K562 (cell line): ENCODE measurements around the gene MTERF2. TPM values are rescaled to one million over a fixed set of nuclear protein-coding genes. Genes with fewer than 3 reads are reported as not detected.
"Not testable (repeated sequence)": the region's sequence is repeated elsewhere in the genome, so short reads cannot be mapped to it uniquely, and the experiment has no call there.

ENCODE experiments used
- ATAC-seq: fragments of 200-7000 bp; cut with Tn5 transposase; 3 replicates; pipeline ENCODE4 v1.9.1; 2020; ENCODE audit warnings: moderate library complexity
- BruUV-seq: library from RNA; stranded (reverse); fragments of 400-500 nt; replicated peaks from 2 replicates; lab custom pipeline; 2021; lab: Mats Ljungman, UMichigan
- CTCF ChIA-PET: fragments of 300-600 bp; formaldehyde crosslinking; extraction: SDS; loops from one replicate; lab custom pipeline; 2021; ENCODE audit warnings: low intra/inter-chr PET ratio; lab: Yijun Ruan, JAX
- POLR2A ChIA-PET: fragments of 300-600, 350-650 bp; sonication (Branson Sonifier 250); formaldehyde crosslinking; extraction: SDS; loops from one replicate; lab custom pipeline; 2021; ENCODE audit warnings: antibody characterized with exemption, inconsistent platforms; lab: Yijun Ruan, JAX
- DNase-seq, 4 experiments: peaks; one replicate each; pipeline versions ENCODE4 v3.0.0 to v3.0.0-alpha.2; 2011 to 2018; ENCODE audit warnings: low spot score in 3 of 4, mixed read lengths in 3 of 4; ENCODE audit errors: extremely low read depth in 1 of 4
- FAIRE-seq: peaks from 2 replicates; lab custom pipeline; 2011; peaks lifted over from hg19 to GRCh38; lab: Jason Lieb, UNC
- H2AFZ ChIP-seq: 2 replicates; pipeline ENCODE4 v1.6.0; 2011; ENCODE audit warnings: low read depth, low read length, control low read depth, inconsistent platforms
- H3K27ac ChIP-seq: fragments of 200-600 bp; 3 replicates; pipeline ENCODE4 v1.8.0; 2011; ENCODE audit warnings: low read depth, mild to moderate bottlenecking, control low read depth, inconsistent platforms, low read length, moderate library complexity, mixed read lengths; ENCODE audit errors: extremely low read depth
- H3K27me3 ChIP-seq, 2 experiments: fragments of 300-600 bp in 1 of 2; 2 replicates in 1 of 2; 3 replicates in 1 of 2; pipeline versions ENCODE4 v1.6.0 to v1.8.0; 2011; ENCODE audit warnings: inconsistent platforms in 2 of 2, low read length in 2 of 2, mild to moderate bottlenecking in 1 of 2, mixed read lengths in 1 of 2, moderate library complexity in 1 of 2; ENCODE audit not compliant: control insufficient read depth in 2 of 2, insufficient read depth in 2 of 2
- H3K36me3 ChIP-seq: fragments of 300-600 bp; 3 replicates; pipeline ENCODE4 v1.8.0; 2011; ENCODE audit warnings: mild to moderate bottlenecking, low read length, inconsistent platforms; ENCODE audit not compliant: control insufficient read depth, insufficient read depth
- H3K4me1 ChIP-seq, 2 experiments: fragments of 200-600 bp in 1 of 2; replicated peaks in 1 of 2; 2 replicates in 1 of 2; 3 replicates in 1 of 2; pipeline versions ENCODE4 v1.5.1 to v1.8.0; 2011; ENCODE audit warnings: inconsistent platforms in 2 of 2, low read length in 2 of 2, mild to moderate bottlenecking in 1 of 2, mixed read lengths in 1 of 2, moderate library complexity in 1 of 2; ENCODE audit not compliant: control insufficient read depth in 2 of 2, insufficient read depth in 2 of 2
- H3K4me2 ChIP-seq: 2 replicates; pipeline ENCODE4 v1.6.1; 2011; ENCODE audit warnings: low read length, control low read depth, inconsistent platforms, mixed read lengths; ENCODE audit not compliant: insufficient read depth
- H3K4me3 ChIP-seq: fragments of 200-600 bp; sonication (generic), shearing (Covaris generic); 2 replicates; pipeline ENCODE4 v1.5.1; 2016; ENCODE audit warnings: control low read depth, inconsistent platforms
- H3K79me2 ChIP-seq: fragments of 200-600 bp; 3 replicates; pipeline ENCODE4 v1.8.0; 2011; ENCODE audit warnings: low read length, inconsistent platforms; ENCODE audit not compliant: control insufficient read depth, insufficient read depth
- H3K9ac ChIP-seq, 2 experiments: 2 replicates each; pipeline versions ENCODE4 v1.6.0 to v1.6.1; 2011; ENCODE audit warnings: low read depth in 2 of 2, low read length in 2 of 2, control low read depth in 1 of 2, inconsistent platforms in 1 of 2, mild to moderate bottlenecking in 1 of 2, mixed read lengths in 1 of 2; ENCODE audit not compliant: insufficient read depth in 1 of 2
- H3K9me1 ChIP-seq: one replicate; pipeline ENCODE4 v1.6.0; 2011; ENCODE audit warnings: inconsistent platforms, mild to moderate bottlenecking, low read length, moderate library complexity; ENCODE audit not compliant: control insufficient read depth, insufficient read depth
- H3K9me3 ChIP-seq: replicated peaks from 2 replicates; pipeline ENCODE4 v1.5.1; 2011; ENCODE audit warnings: low read depth, low read length, inconsistent platforms; ENCODE audit not compliant: control insufficient read depth, insufficient read depth
- H4K20me1 ChIP-seq: replicated peaks from 2 replicates; pipeline ENCODE4 v1.6.1; 2011; ENCODE audit warnings: low read length, inconsistent platforms, mixed read lengths; ENCODE audit not compliant: control insufficient read depth, insufficient read depth
- CBX1 ChIP-seq: sonication (generic); IDR thresholded peaks from 2 replicates; pipeline ENCODE4 v1.6.1; 2016; ENCODE audit warnings: antibody characterized with exemption, low read depth, mild to moderate bottlenecking
- CTCF ChIP-seq, 3 experiments: IDR thresholded peaks in 2 of 3; conservative IDR thresholded peaks in 1 of 3; 2 replicates each; pipeline ENCODE4 v1.5.1; 2011 to 2012; ENCODE audit warnings: low read length in 3 of 3, mild to moderate bottlenecking in 3 of 3, control low read depth in 2 of 3, improper control_type of control experiment in 1 of 3, inconsistent platforms in 1 of 3, low read depth in 1 of 3, mixed read lengths in 1 of 3, moderate library complexity in 1 of 3; ENCODE audit not compliant: insufficient read depth in 2 of 3
- DPF2 ChIP-seq: fragments of 450-650 bp; IDR thresholded peaks from 2 replicates; pipeline ENCODE4 v1.6.1; 2016
- GTF2B ChIP-seq: IDR thresholded peaks from 2 replicates; pipeline ENCODE4 v1.6.1; 2011; ENCODE audit not compliant: insufficient read length; ENCODE audit errors: extremely low read depth
- MCM7 ChIP-seq, 2 experiments: fragments of 450-650 bp; IDR thresholded peaks; 2 replicates each; pipeline ENCODE4 v1.6.1; 2016 to 2018
- NONO ChIP-seq, 2 experiments: fragments of 200-400 bp in 1 of 2; fragments of 450-650 bp in 1 of 2; formaldehyde crosslinking in 1 of 2; IDR thresholded peaks; 2 replicates each; pipeline ENCODE4 v1.6.1; 2017; ENCODE audit warnings: low read depth in 2 of 2, mild to moderate bottlenecking in 2 of 2, moderate library complexity in 2 of 2, low read length in 1 of 2
- NR1H2 ChIP-seq: sonication (generic); formaldehyde crosslinking; IDR thresholded peaks from 2 replicates; pipeline ENCODE4 v1.4.0; 2020; ENCODE audit warnings: mild to moderate bottlenecking, missing genetic modification reagents
- POLR3A ChIP-seq: IDR thresholded peaks from 2 replicates; pipeline ENCODE4 v1.6.1; 2011; ENCODE audit warnings: borderline replicate concordance, mild to moderate bottlenecking, moderate library complexity; ENCODE audit not compliant: insufficient read length, insufficient read depth; ENCODE audit errors: extremely low read depth
- SMARCB1 ChIP-seq: IDR thresholded peaks from 2 replicates; pipeline ENCODE4 v1.6.1; 2011; ENCODE audit warnings: improper control_type of control experiment, low read depth; ENCODE audit not compliant: insufficient read length
- ZBTB43 ChIP-seq: sonication (generic); formaldehyde crosslinking; IDR thresholded peaks from 2 replicates; pipeline ENCODE4 v1.8.0; 2023; ENCODE audit warnings: mild to moderate bottlenecking, missing genetic modification reagents
- WGBS: fragments of 100-300 bp; shearing (Covaris generic); methylation state at CpG from one replicate; pipeline ENCODE4 v1.1.6; 2016; ENCODE audit warnings: low coverage, mixed read lengths; ENCODE audit not compliant: insufficient coverage; ENCODE audit errors: missing lambda C conversion rate; 5-methylcytosine and 5-hydroxymethylcytosine counted together
- in situ Hi-C: fragments of 300-500 bp; cut with MboI; formaldehyde crosslinking; loops from 4 replicates; pipeline ENCODE4 v1.15.0; 2018; ENCODE audit warnings: inconsistent platforms, mixed read lengths
- intact Hi-C: fragments of 100-400 bp; cut with micrococcal nuclease; formaldehyde crosslinking; loops from 2 replicates; pipeline ENCODE4 v1.14.2; 2022
- polyA plus RNA-seq, 8 experiments: library from polyadenylated mRNA; depleted of rRNA in 4 of 8; stranded (reverse) in 5 of 8; unstranded in 3 of 8; fragments of >200 nt; fragmentation: Nextera tagmentation in 2 of 8; fragmentation: Illumina TruSeq in 1 of 8; extraction: Ambion mirVana in 2 of 8; extraction: Trizol in 1 of 8; gene quantifications; 2 replicates each; pipeline versions ENCODE4 v1.2.1 to v1.2.3, GENCODE V29; 2011 to 2014; ENCODE audit warnings: inconsistent platforms in 1 of 8, missing spikeins in 1 of 8
- total RNA-seq, 7 experiments: library from RNA; depleted of rRNA in 6 of 7; stranded (reverse); fragments of >200 nt in 6 of 7; fragmentation: Illumina TruSeq in 2 of 7; extraction: Trizol in 2 of 7; gene quantifications; 2 replicates each; pipeline versions ENCODE4 v1.2.1 to v1.2.3, GENCODE V29; 2011 to 2021; ENCODE audit warnings: low replicate concordance in 1 of 7

The MTERF2 gene
- total and polyA plus RNA-seq, 9 of the 15 experiments (the other 6 are each of a cell fraction or from before 2014, with no cell fraction given) = 10.0 to 63.2 (median 33.2) TPM

GRCh38 chr12:107026806-107027635 lies 40.1 kb upstream of the MTERF2 start:
- H3K79me2 ChIP-seq = peaks cover 7% of the 10 kb centered on the region; the same call in 1 of the 3 replicates
- H3K9me3 ChIP-seq = no peaks in the 10 kb centered on the region
- H3K4me3 ChIP-seq = no peak overlapping the region
- H3K9ac ChIP-seq = no peak overlapping the region
- intact Hi-C loops (no loop called here), in situ Hi-C loops (no loop called here)
- no peak overlapping the region for H3K4me2 ChIP-seq
- ChIA-PET POLR2A (no interaction called here), CTCF (no interaction called here)
- no peaks in the 10 kb centered on the region for H3K36me3 ChIP-seq
- TF ChIP-seq ZBTB43 (CRISPR knock-in tag) (no peak), NONO (IDR thresholded peaks at IDR 0.05; ENCODE audit: low read depth in 2 of 2, low read length in 1 of 2) (no peak), CTCF (IDR thresholded peaks at IDR 0.05 in 2 of 3, conservative IDR thresholded peaks at IDR 0.05 in 1 of 3; ENCODE audit: insufficient read depth in 2 of 3, low read depth in 1 of 3, low read length in 3 of 3) (no peak), CBX1 (no peak), SMARCB1 (no peak), GTF2B (no peak), NR1H2 (CRISPR knock-in tag) (no peak), POLR3A (no peak), MCM7 (IDR thresholded peaks at IDR 0.05) (no peak), DPF2 (no peak)
- no peak for ATAC-seq
- no peaks in the 10 kb centered on the region for H4K20me1 ChIP-seq
- no peaks in the 10 kb centered on the region for H3K27me3 ChIP-seq
- no peak for DNase-seq
- no peak for FAIRE-seq
- 42% methylated on average over 4 of the region's 4 CpGs for WGBS
- H3K27ac ChIP-seq = no peak overlapping the region
- no peaks in the 10 kb centered on the region for H3K9me1 ChIP-seq
- H3K4me1 ChIP-seq = 0 out of 5 replicates have a peak, but pooled peaks cover 0 to 2% of the 10 kb centered on the region in 2 experiments
- BruUV-seq = no TSS peak
- H2AFZ ChIP-seq = no peak overlapping the region

- intact Hi-C loops, ATAC-seq, CTCF ChIA-PET, FAIRE-seq, H4K20me1 ChIP-seq, H3K9ac ChIP-seq, H3K4me1 ChIP-seq, H3K9me3 ChIP-seq, H3K79me2 ChIP-seq, H2AFZ ChIP-seq, BruUV-seq, H3K36me3 ChIP-seq, H3K27ac ChIP-seq, H3K27me3 ChIP-seq, H3K4me2 ChIP-seq, H3K4me3 ChIP-seq, in situ Hi-C loops, DNase-seq, H3K9me1 ChIP-seq: not testable (repeated sequence)
- POLR2A ChIA-PET = interaction anchor here (0.6 kb wide), 1 partner anchor 24 kb away, joined by 4 read pairs; no protein-coding TSS in a partner anchor
These were observed 39.4 kb upstream of the MTERF2 start for GRCh38 chr12:107026356-107026755.
